Measurements from ENCODE around the gene ACTRT2.

The ACTRT2 gene

DNA sequence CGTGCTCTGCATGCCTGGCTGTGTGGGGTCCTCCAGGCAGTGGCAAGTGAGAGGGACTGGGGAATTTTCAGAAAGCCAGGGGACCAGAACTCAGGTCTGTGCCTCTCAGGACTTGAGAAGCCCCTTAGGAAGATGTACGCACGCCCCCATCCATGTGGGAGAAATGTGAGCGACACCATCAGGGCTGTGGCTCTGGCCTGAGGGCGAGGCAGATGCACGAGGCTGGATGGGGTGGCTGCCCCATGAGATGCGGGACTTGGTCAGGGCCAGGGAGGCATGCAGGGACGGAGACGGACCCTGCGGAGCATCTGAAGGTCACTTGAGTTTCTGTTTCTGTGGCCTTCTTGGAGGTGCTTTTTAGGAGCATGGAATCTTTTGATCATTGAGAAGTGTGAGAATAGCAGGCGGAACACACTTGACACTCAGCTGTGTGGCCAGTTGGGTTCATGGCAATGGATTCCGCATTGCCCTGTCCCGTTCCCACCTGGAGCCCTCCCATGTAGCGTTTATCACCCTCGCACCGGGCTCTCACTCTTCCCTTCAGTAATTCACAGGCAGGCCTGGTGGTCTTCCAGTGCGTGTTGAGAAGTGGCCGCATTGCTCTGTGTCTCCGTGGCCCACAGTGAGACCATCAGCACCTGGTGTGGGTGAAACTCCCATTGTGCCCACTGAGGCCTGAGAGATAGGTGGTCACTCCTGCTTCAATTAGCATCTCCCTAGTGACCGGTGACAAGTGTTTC, 30.7 kb upstream of the ACTRT2 start:
- TF ChIP-seq, protein P1, sequence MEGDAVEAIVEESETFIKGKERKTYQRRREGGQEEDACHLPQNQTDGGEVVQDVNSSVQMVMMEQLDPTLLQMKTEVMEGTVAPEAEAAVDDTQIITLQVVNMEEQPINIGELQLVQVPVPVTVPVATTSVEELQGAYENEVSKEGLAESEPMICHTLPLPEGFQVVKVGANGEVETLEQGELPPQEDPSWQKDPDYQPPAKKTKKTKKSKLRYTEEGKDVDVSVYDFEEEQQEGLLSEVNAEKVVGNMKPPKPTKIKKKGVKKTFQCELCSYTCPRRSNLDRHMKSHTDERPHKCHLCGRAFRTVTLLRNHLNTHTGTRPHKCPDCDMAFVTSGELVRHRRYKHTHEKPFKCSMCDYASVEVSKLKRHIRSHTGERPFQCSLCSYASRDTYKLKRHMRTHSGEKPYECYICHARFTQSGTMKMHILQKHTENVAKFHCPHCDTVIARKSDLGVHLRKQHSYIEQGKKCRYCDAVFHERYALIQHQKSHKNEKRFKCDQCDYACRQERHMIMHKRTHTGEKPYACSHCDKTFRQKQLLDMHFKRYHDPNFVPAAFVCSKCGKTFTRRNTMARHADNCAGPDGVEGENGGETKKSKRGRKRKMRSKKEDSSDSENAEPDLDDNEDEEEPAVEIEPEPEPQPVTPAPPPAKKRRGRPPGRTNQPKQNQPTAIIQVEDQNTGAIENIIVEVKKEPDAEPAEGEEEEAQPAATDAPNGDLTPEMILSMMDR (conservative IDR thresholded peaks at IDR 0.05): no peak
- H3K27ac ChIP-seq: no peak overlapping the region

DNA sequence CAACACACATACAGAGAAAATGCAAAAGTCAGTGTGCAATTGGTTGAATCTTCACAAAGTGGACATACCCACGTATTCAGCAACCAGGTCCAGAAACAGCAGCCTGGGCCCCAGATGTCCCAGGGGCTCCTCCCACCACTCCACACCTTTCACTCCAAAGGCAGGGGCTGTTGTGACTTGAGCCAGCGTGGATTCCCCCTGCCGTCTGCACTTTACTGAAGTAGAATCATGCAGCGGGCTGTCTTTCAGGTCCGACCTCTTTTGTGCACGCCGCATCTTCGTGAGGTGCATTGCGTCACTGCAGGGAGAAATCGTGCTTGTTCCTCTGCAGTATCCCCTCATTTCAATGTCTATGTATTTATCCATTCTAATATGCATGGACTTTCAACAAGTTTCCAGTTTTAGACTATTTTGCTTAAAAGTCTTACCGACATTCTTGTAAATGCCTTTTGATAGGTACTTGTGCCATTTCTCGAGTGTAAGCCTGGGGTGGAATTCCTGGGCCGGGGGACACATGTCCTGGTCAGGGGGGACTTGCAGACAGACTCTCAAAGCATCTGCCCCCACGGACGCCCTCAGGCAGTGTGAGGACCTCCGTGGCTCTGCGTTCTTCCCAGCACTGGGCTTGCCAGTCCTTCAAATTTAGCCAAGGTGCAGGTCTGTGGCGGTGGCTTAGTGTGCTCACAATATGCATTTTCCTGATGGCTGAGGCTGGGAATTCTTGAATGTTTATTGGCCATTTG, 29.3 kb upstream of the ACTRT2 start:
- H3K27ac ChIP-seq: no peak overlapping the region
- TF ChIP-seq, protein P1 (conservative IDR thresholded peaks at IDR 0.05): no peak

DNA sequence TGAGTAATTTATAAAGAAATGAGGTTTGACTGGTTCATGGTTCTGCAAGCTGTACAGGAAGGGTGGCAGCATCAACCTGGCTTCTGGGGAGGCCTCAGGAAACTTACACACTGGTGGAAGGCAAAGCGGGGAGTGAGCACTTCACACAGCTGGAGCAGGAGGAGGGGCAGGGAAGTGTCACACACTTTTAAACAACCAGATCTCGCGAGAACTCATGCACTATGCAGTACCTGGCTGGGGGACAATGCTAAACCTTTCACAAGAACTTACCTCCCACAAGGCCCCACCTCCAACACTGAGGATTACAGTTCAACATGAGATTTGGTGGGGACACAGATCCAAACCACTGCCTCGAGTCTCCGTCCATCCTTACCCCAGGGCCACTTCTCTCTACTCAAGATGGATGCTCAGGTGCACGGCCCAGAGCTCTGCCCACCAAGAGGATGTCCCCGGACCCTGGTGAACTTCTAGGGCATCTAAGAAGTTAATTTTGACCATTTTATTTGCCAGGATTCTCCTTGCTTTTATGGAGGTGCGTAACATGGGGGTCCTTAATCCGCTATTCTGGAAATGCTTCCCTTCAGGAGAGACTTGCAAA, 22.7 kb upstream of the ACTRT2 start:
- H3K27ac ChIP-seq: no peak overlapping the region
- TF ChIP-seq, protein P1 (conservative IDR thresholded peaks at IDR 0.05): no peak

DNA sequence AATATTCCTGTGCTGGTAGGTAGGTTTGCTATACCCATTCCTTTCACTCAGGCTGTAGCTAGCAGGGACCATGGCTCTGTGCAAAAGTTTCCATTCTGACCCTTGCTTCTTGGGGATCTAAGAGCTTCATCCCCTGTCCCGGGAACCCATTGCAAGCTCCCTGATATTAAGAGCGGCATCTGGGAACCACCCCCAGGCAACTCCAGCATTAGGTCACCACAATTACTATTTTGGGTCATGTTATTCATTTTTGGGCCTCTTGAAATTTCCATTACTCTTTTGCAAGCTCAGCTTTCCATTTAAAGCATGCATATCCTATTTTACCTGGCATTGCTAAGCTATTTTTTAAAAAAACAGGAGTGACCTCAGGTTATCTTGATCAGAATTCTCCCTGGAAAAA, 22.1 kb upstream of the ACTRT2 start:
- H3K27ac ChIP-seq: no peak overlapping the region
- TF ChIP-seq, protein P1 (conservative IDR thresholded peaks at IDR 0.05): no peak

DNA sequence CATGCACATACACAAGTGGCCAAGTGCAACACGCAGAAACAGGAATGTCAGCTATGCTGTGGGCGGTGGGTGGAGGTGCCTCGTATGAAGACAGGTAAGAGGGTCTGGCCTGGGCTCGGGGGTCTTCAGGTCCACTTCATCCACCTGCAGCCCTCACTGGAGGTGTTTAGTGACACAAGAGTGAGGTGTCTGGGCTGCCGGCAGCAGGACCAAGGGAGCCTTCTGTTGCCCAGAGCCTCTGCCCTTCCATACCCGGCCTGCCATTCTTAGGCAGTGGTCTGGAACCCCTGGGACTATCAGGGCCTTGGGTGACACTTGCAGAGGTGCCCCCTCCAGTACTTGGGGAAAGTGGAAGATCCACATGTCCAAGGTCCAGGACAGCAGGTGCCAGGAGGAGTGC, 21.7 kb upstream of the ACTRT2 start:
- TF ChIP-seq, protein P1 (conservative IDR thresholded peaks at IDR 0.05): no peak
- no peak overlapping the region for H3K27ac ChIP-seq

DNA sequence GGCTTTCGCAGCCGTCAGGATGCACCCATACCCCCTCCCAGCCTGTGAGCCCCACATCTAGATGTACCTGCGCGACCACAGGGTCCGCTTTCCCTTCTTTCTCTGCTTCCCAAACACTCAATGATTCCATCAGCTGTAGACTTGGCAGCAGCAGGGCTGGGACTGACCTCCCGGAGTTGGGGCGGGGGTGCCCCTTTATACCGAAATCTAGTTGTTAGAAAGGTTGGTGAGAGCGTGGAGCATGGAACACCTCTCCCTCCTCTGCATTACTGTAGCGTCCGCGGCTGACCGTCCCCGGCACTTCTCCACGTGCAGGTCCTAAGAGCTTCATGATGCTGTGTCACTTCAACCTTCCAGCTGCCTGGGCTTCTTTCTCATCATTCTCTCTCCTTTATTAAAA, 21.1 kb upstream of the ACTRT2 start:
- TF ChIP-seq, protein P1 (conservative IDR thresholded peaks at IDR 0.05): no peak
- H3K27ac ChIP-seq: no peak overlapping the region

DNA sequence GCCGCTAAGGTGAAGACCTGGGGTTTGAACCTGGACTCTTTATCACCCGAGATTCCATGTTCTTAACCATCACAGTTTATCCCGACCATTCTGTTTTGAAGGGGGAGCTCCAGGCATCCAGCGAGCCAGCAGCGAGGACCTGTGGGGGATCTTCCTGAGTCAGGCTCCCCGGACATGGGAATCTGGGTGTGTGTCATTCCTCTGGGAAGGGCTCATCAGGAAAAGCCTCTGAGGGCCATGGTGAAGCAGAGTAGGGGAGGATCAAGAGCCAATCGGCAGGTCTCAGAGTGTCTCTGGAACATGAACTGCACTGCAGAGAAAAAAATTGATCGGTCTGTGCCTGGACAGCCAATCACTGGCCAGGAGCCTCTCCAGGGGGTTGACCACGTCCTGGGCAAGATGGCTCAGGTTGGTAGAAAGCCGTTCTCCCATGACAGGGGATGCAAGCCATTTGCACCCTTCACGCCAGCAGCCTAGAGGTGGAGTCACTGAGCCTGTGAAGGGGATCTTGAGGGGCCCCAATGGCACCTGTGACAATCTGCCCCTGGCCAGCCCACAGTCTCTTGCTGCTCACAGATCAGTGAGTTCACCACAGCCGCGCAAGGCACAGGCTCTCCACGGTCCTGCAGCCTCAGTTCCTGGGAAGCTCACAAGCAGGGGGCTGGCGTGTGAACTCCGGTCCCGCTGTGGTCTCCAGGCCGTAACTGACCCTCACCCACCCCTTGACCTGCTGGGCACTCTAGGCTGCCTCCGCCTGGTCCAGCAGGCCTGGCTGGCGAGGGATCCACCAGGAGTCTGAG, 20.4 kb upstream of the ACTRT2 start:
- H3K27ac ChIP-seq: no peak overlapping the region
- TF ChIP-seq, protein P1 (conservative IDR thresholded peaks at IDR 0.05): no peak

Data from VCaP (cell line).